ENCODE results near the gene FABP3. TPM values are rescaled to one million over a fixed set of nuclear protein-coding genes. Genes with fewer than 3 reads are reported as not detected.

Gene FABP3
- polyA plus RNA-seq, 2 of the 4 experiments (the other 2 are of a cell fraction), result not detected

- H3K4me3 ChIP-seq, result no peak overlapping the region
- no peak overlapping the region for H3K27ac ChIP-seq
- no peak for FAIRE-seq
- H3K4me2 ChIP-seq, result no peak overlapping the region
- TF ChIP-seq NR3C1 (IDR thresholded peaks at IDR 0.05) (no peak), POLR2A (IDR thresholded peaks at IDR 0.05; ENCODE audit: low read length) (no peak), MAFK (IDR thresholded peaks at IDR 0.05; ENCODE audit: partially characterized antibody) (no peak), RNF2 (IDR thresholded peaks at IDR 0.05; ENCODE audit: borderline replicate concordance, low read depth) (no peak), RAD21 (conservative IDR thresholded peaks at IDR 0.05 in 1 of 2, IDR thresholded peaks at IDR 0.05 in 1 of 2) (no peak), HOXB13 (CRISPR knock-in tag; IDR thresholded peaks at IDR 0.05; ENCODE audit: low read depth) (no peak), ESRRA (IDR thresholded peaks at IDR 0.05; ENCODE audit: borderline replicate concordance, low read length) (no peak), ZFP36 (IDR thresholded peaks at IDR 0.05; ENCODE audit: borderline replicate concordance, partially characterized antibody) (no peak), RCOR1 (IDR thresholded peaks at IDR 0.05; ENCODE audit: low read depth, low read length) (no peak), PHF8 (IDR thresholded peaks at IDR 0.05; ENCODE audit: borderline replicate concordance, low read depth) (no peak), HOXB5 (CRISPR knock-in tag; IDR thresholded peaks at IDR 0.05) (no peak)
- H3K9me3 ChIP-seq, result no peaks in the 10 kb centered on the region
- ATAC-seq, result no peak
- no peak for DNase-seq (ENCODE audit: low read depth in 1 of 2, low spot score in 1 of 2)
- ChIA-PET POLR2A (no interaction called here), CTCF (interaction anchor here (1.2 kb wide), 2 partner anchors 70 to 141 kb away, joined by 3 read pairs; no protein-coding TSS in a partner anchor)
- 93% methylated on average over 3 of the region's 3 CpGs for WGBS (ENCODE audit: missing lambda C conversion rate)
- no peaks in the 10 kb centered on the region; the same call in 2 of the 3 replicates for H3K4me1 ChIP-seq
Observed at GRCh38 chr1:31324992-31325391, 47.9 kb downstream of the FABP3 start.

- ChIA-PET POLR2A (no interaction called here), CTCF (interaction anchor here (1.2 kb wide), 1 partner anchor 71 kb away, joined by 3 read pairs; no protein-coding TSS in a partner anchor)
- ATAC-seq (no peak), FAIRE-seq (no peak), DNase-seq (ENCODE audit: low read depth in 1 of 2, low spot score in 1 of 2) (no peak)
- Histone ChIP-seq H3K4me2 (no peak overlapping the region), H3K4me1 (no peaks in the 10 kb centered on the region; the same call in 2 of the 3 replicates), H3K4me3 (no peak overlapping the region), H3K9me3 (no peaks in the 10 kb centered on the region), H3K27ac (no peak overlapping the region)
- WGBS (ENCODE audit: missing lambda C conversion rate), result 100% methylated on average over 3 of the region's 4 CpGs
- TF ChIP-seq NPAS2 (CRISPR knock-in tag; IDR thresholded peaks at IDR 0.05; ENCODE audit: borderline replicate concordance), result no peak
- no peak for TF ChIP-seq RARB (CRISPR knock-in tag; IDR thresholded peaks at IDR 0.05)
- no peak for TF ChIP-seq MAX (IDR thresholded peaks at IDR 0.05)
- TF ChIP-seq NR3C1 (IDR thresholded peaks at IDR 0.05), result no peak
Observed at GRCh38 chr1:31324093-31324492, 48.8 kb downstream of the FABP3 start.

- H3K27ac ChIP-seq, result no peak overlapping the region
- WGBS (ENCODE audit: missing lambda C conversion rate), result 61% methylated on average over 1 of the region's 1 CpG
- FAIRE-seq, result no peak
- H3K4me1 ChIP-seq, result no peaks in the 10 kb centered on the region
- no peak for ATAC-seq
- no peak for DNase-seq (ENCODE audit: low read depth in 1 of 2, low spot score in 1 of 2)
- CTCF ChIA-PET, result interaction anchor here (1.1 to 1.6 kb wide), 2 partner anchors 18 to 134 kb away, joined by 4 to 11 read pairs; no protein-coding TSS in a partner anchor
- H3K9me3 ChIP-seq, result no peaks in the 10 kb centered on the region
- TF ChIP-seq KDM5A (IDR thresholded peaks at IDR 0.05) (no peak), FOXS1 (CRISPR knock-in tag; IDR thresholded peaks at IDR 0.05) (no peak), E2F6 (IDR thresholded peaks at IDR 0.05; ENCODE audit: borderline replicate concordance, low read depth) (no peak), GATA3 (IDR thresholded peaks at IDR 0.05; ENCODE audit: borderline replicate concordance) (no peak), EP300 (IDR thresholded peaks at IDR 0.05) (no peak), POLR2AphosphoS2 (conservative IDR thresholded peaks at IDR 0.05; ENCODE audit: low read length) (no peak), NPAS2 (CRISPR knock-in tag; IDR thresholded peaks at IDR 0.05; ENCODE audit: borderline replicate concordance) (no peak), EHMT2 (IDR thresholded peaks at IDR 0.05; ENCODE audit: low read depth) (no peak), JUNB (IDR thresholded peaks at IDR 0.05) (no peak), HMGXB4 (CRISPR knock-in tag; IDR thresholded peaks at IDR 0.05; ENCODE audit: borderline replicate concordance) (no peak), CTCF (IDR thresholded peaks at IDR 0.05) (no peak), TP53 (CRISPR knock-in tag; IDR thresholded peaks at IDR 0.05) (no peak), BHLHE40 (IDR thresholded peaks at IDR 0.05; ENCODE audit: low read depth, low read length) (no peak), CBX8 (IDR thresholded peaks at IDR 0.05) (no peak), RCOR1 (IDR thresholded peaks at IDR 0.05; ENCODE audit: low read depth, low read length) (no peak)
- no peak overlapping the region for H3K4me2 ChIP-seq
- POLR2A ChIA-PET, result no interaction called here
- no peak overlapping the region for H3K4me3 ChIP-seq
Observed at GRCh38 chr1:31318146-31318545, 54.7 kb downstream of the FABP3 start.

Data from A549 (cell line).